HepG2 (cell line): ENCODE results near the gene MOGAT3. TPM values are rescaled to one million over a fixed set of nuclear protein-coding genes. Genes with fewer than 3 reads are reported as not detected.
A peak's percentile ranks its signal among the peaks of the same experiment; 100 is the strongest.

Experiments used
- ATAD3A ChIP-seq: sonication (generic); formaldehyde crosslinking; IDR thresholded peaks from 2 replicates; pipeline ENCODE4 v1.4.0; 2020; ENCODE audit warnings: missing genetic modification reagents
- GMEB1 ChIP-seq: sonication (generic); formaldehyde crosslinking; IDR thresholded peaks from 2 replicates; pipeline ENCODE4 v1.5.1; 2020; ENCODE audit warnings: missing genetic modification reagents, mild to moderate bottlenecking, borderline replicate concordance
- GPN1 ChIP-seq: sonication (generic); formaldehyde crosslinking; IDR thresholded peaks from 2 replicates; pipeline ENCODE4 v1.5.1; 2020; ENCODE audit warnings: missing genetic modification reagents, borderline replicate concordance
- KIAA2018 ChIP-seq: sonication (generic); formaldehyde crosslinking; IDR thresholded peaks from 2 replicates; pipeline ENCODE4 v1.5.0; 2020; ENCODE audit warnings: mild to moderate bottlenecking, missing genetic modification reagents, borderline replicate concordance
- MTA1 ChIP-seq: sonication (generic); formaldehyde crosslinking; IDR thresholded peaks from 2 replicates; pipeline ENCODE4 v1.4.0; 2020; ENCODE audit warnings: missing genetic modification reagents, mild to moderate bottlenecking, borderline replicate concordance
- RFX1 ChIP-seq: fragments of 450-650 bp; IDR thresholded peaks from 2 replicates; pipeline ENCODE4 v1.6.1; 2017
- SMARCE1 ChIP-seq: fragments of 450-650 bp; IDR thresholded peaks from 2 replicates; pipeline ENCODE4 v1.6.1; 2017; ENCODE audit warnings: borderline replicate concordance
- TOPORS ChIP-seq: sonication (generic); formaldehyde crosslinking; IDR thresholded peaks from 2 replicates; pipeline ENCODE4 v1.8.0; 2023; ENCODE audit warnings: mild to moderate bottlenecking, missing genetic modification reagents
- ZMYM2 ChIP-seq: sonication (generic); formaldehyde crosslinking; IDR thresholded peaks from 2 replicates; pipeline ENCODE4 v1.8.0; 2022; ENCODE audit warnings: mild to moderate bottlenecking, missing genetic modification reagents
- ZNF615 ChIP-seq: sonication (generic); formaldehyde crosslinking; IDR thresholded peaks from 2 replicates; pipeline ENCODE4 v1.5.0; 2020; ENCODE audit warnings: mild to moderate bottlenecking, missing genetic modification reagents, borderline replicate concordance
- ZNF720 ChIP-seq: sonication (generic); formaldehyde crosslinking; IDR thresholded peaks from 2 replicates; pipeline ENCODE4 v1.4.0; 2020; ENCODE audit warnings: missing genetic modification reagents
- polyA plus RNA-seq, 8 experiments: library from polyadenylated mRNA; depleted of rRNA in 3 of 8; stranded (reverse) in 7 of 8; unstranded in 1 of 8; fragments of >200 nt; fragmentation: Illumina TruSeq in 4 of 8; extraction: Trizol in 4 of 8; gene quantifications; 2 replicates each; pipeline versions ENCODE4 v1.2.1 to v1.2.3, GENCODE V29; 2011 to 2016; ENCODE audit warnings: low read depth in 4 of 8, missing spikeins in 1 of 8, mixed read lengths in 1 of 8; ENCODE audit not compliant: insufficient read depth in 1 of 8
- total RNA-seq, 5 experiments: library from RNA; depleted of rRNA; stranded (reverse); fragments of >200 nt; fragmentation: Illumina TruSeq; extraction: Trizol; gene quantifications; 2 replicates each; pipeline ENCODE4 v1.2.3, GENCODE V29; 2016; ENCODE audit warnings: low read depth in 1 of 5
- TF ChIP-seq, protein P1 (sequence below): sonication (generic); formaldehyde crosslinking; IDR thresholded peaks from 2 replicates; pipeline ENCODE4 v1.4.0; 2020; ENCODE audit warnings: missing genetic modification reagents, borderline replicate concordance
- TF ChIP-seq, protein P2 (sequence below): sonication (generic); formaldehyde crosslinking; IDR thresholded peaks from 2 replicates; pipeline ENCODE4 v1.5.0; 2020; ENCODE audit warnings: mild to moderate bottlenecking, missing genetic modification reagents

The MOGAT3 gene
- total and polyA plus RNA-seq, 2 of the 13 experiments (the other 11 are each of a cell fraction or from before 2014, with no cell fraction given): 22.5 to 30.5 TPM

DNA sequence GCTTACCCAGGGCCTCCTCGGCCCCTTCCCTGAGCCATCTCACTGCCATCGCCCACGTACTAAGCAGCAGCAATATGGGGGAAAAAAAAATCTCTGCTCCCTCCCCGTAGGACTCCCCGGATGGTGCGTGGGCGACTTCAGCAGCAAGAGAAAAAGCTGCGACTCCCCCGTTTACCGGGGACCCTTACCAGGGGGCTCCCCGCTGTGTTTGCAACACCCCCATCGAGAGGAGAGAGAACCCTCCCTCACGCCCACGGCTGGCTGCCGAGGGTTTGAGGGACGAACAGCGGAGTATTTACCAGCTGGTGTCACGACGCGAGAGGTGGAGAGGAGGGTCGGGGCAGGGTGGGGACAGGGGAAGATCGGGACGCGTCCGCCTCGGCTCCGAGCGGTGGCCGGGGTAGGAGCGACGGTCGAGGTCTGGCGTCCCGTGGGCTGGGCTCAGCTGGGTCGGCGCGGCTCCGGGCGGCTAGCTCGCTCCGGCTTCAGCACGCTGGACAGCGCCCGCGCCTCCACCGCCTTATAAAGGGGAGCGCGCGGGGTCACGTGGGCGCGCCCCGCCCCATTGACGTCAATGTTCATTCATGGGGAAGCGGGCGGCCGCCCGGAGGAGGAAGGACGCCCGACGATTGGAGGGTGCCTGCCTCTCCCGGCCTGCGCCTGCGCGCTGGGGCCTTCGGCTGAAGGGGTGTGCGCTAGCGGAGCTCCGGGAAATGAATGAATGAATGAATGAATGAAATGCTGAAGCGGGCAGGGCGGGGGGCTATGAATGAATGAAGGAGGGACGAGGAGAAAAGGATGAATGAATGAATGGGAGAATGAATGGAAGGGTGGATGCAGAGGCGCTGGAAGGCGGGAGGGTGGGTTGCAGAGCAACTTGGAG is 35.5 kb downstream of the MOGAT3 start, which contains the start of gene VGF (continued):
- no peak for TF ChIP-seq KIAA2018
- TF ChIP-seq ZMYM2 (CRISPR knock-in tag): no peak
- TF ChIP-seq GMEB1 (CRISPR knock-in tag): peak; percentile 76; the same call in 1 of the 2 replicates
- TF ChIP-seq, protein P1, sequence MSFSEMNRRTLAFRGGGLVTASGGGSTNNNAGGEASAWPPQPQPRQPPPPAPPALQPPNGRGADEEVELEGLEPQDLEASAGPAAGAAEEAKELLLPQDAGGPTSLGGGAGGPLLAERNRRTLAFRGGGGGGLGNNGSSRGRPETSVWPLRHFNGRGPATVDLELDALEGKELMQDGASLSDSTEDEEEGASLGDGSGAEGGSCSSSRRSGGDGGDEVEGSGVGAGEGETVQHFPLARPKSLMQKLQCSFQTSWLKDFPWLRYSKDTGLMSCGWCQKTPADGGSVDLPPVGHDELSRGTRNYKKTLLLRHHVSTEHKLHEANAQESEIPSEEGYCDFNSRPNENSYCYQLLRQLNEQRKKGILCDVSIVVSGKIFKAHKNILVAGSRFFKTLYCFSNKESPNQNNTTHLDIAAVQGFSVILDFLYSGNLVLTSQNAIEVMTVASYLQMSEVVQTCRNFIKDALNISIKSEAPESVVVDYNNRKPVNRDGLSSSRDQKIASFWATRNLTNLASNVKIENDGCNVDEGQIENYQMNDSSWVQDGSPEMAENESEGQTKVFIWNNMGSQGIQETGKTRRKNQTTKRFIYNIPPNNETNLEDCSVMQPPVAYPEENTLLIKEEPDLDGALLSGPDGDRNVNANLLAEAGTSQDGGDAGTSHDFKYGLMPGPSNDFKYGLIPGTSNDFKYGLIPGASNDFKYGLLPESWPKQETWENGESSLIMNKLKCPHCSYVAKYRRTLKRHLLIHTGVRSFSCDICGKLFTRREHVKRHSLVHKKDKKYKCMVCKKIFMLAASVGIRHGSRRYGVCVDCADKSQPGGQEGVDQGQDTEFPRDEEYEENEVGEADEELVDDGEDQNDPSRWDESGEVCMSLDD: peak; percentile 94
- no peak for TF ChIP-seq SMARCE1
- TF ChIP-seq, protein P2, sequence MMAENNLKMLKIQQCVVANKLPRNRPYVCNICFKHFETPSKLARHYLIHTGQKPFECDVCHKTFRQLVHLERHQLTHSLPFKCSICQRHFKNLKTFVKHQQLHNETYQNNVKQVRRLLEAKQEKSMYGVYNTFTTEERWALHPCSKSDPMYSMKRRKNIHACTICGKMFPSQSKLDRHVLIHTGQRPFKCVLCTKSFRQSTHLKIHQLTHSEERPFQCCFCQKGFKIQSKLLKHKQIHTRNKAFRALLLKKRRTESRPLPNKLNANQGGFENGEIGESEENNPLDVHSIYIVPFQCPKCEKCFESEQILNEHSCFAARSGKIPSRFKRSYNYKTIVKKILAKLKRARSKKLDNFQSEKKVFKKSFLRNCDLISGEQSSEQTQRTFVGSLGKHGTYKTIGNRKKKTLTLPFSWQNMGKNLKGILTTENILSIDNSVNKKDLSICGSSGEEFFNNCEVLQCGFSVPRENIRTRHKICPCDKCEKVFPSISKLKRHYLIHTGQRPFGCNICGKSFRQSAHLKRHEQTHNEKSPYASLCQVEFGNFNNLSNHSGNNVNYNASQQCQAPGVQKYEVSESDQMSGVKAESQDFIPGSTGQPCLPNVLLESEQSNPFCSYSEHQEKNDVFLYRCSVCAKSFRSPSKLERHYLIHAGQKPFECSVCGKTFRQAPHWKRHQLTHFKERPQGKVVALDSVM (CRISPR knock-in tag): peak; percentile 71
- peak; percentile 75; the same call in 1 of the 2 replicates for TF ChIP-seq ZNF615 (CRISPR knock-in tag)
- 0 out of 2 replicates have a peak, but pooled peaks have one; percentile 83 for TF ChIP-seq ZNF720 (CRISPR knock-in tag)
- TF ChIP-seq TOPORS: peak; percentile 91
- TF ChIP-seq ATAD3A: peak; percentile 96; the same call in 1 of the 2 replicates
- TF ChIP-seq GPN1 (CRISPR knock-in tag): peak; percentile 98
- TF ChIP-seq RFX1: no peak
- TF ChIP-seq MTA1: 0 out of 2 replicates have a peak, but pooled peaks have one; percentile 34
